HEK293 (cell line): ENCODE data around the gene MZT2B.
"Not testable (repeated sequence)": the region's sequence is repeated elsewhere in the genome, so short reads cannot be mapped to it uniquely, and the experiment has no call there.

Experiments used
- CTCF ChIA-PET: fragments of 350-600 bp; formaldehyde crosslinking; extraction: SDS; loops from one replicate; lab custom pipeline; 2021; ENCODE audit warnings: antibody characterized with exemption; lab: Yijun Ruan, JAX
- POLR2A ChIA-PET: fragments of 300-600 bp; formaldehyde crosslinking; extraction: SDS; loops from one replicate; lab custom pipeline; 2020; ENCODE audit warnings: antibody characterized with exemption, inconsistent platforms; lab: Yijun Ruan, JAX
- H3K27ac ChIP-seq: fragments of 200-500 bp; sonication (Bioruptor generic); 2 replicates; pipeline ENCODE4 v1.5.1; 2014; ENCODE audit warnings: low read depth, low read length, control low read depth, inconsistent platforms; ENCODE audit errors: extremely low read depth
- H3K36me3 ChIP-seq, 2 experiments: fragments of 200-500 bp in 1 of 2; sonication (Bioruptor generic) in 1 of 2; 1 replicate in 1 of 2; 2 replicates in 1 of 2; pipeline ENCODE4 v1.5.1; 2014 to 2017; ENCODE audit warnings: inconsistent platforms in 2 of 2, low read length in 2 of 2; ENCODE audit not compliant: control insufficient read depth in 2 of 2, insufficient read depth in 1 of 2
- H3K4me1 ChIP-seq: fragments of 200-500 bp; sonication (Bioruptor generic); 2 replicates; pipeline ENCODE4 v1.5.1; 2014; ENCODE audit warnings: mild to moderate bottlenecking, low read length, inconsistent platforms; ENCODE audit not compliant: control insufficient read depth, insufficient read depth
- H3K4me3 ChIP-seq: 2 replicates; pipeline ENCODE4 v1.5.1; 2011; ENCODE audit warnings: low read depth, mild to moderate bottlenecking, control low read depth, low read length, moderate library complexity
- H3K9me3 ChIP-seq: fragments of 200-500 bp; sonication (Bioruptor generic); 2 replicates; pipeline ENCODE4 v1.5.1; 2014; ENCODE audit warnings: low read depth, low read length, inconsistent platforms; ENCODE audit not compliant: control insufficient read depth, insufficient read depth
- CTCF ChIP-seq: fragments of 450-650 bp; formaldehyde crosslinking; IDR thresholded peaks from 2 replicates; pipeline ENCODE4 v1.5.1; 2016; ENCODE audit warnings: missing biosample characterization, missing genetic modification characterization
- GLI2 ChIP-seq: fragments of 450-650 bp; formaldehyde crosslinking; IDR thresholded peaks from 2 replicates; pipeline ENCODE4; 2017; ENCODE audit warnings: missing biosample characterization, missing genetic modification characterization, low read depth, borderline replicate concordance
- OSR2 ChIP-seq: fragments of 450-650 bp; formaldehyde crosslinking; IDR thresholded peaks from 2 replicates; pipeline ENCODE4 v1.5.1; 2016; ENCODE audit warnings: missing biosample characterization, missing genetic modification characterization
- PRDM1 ChIP-seq: fragments of 450-650 bp; formaldehyde crosslinking; IDR thresholded peaks from 2 replicates; pipeline ENCODE4; 2016; ENCODE audit warnings: missing biosample characterization, missing genetic modification characterization
- SCRT2 ChIP-seq: fragments of 450-650 bp; formaldehyde crosslinking; IDR thresholded peaks from 2 replicates; pipeline ENCODE4 v1.5.1; 2016; ENCODE audit warnings: missing biosample characterization, missing genetic modification characterization
- SP7 ChIP-seq: fragments of 450-650 bp; formaldehyde crosslinking; IDR thresholded peaks from 2 replicates; pipeline ENCODE4 v1.5.1; 2016; ENCODE audit warnings: missing biosample characterization, missing genetic modification characterization
- ZBTB1 ChIP-seq: fragments of 450-650 bp; formaldehyde crosslinking; IDR thresholded peaks from 2 replicates; pipeline ENCODE4 v1.5.1; 2016; ENCODE audit warnings: missing biosample characterization, missing genetic modification characterization
- ZIC2 ChIP-seq: fragments of 450-650 bp; formaldehyde crosslinking; IDR thresholded peaks from 2 replicates; pipeline ENCODE4 v1.5.1; 2016; ENCODE audit warnings: missing biosample characterization, missing genetic modification characterization
- ZNF174 ChIP-seq: fragments of 450-650 bp; formaldehyde crosslinking; IDR thresholded peaks from 2 replicates; pipeline ENCODE4 v1.5.0; 2017; ENCODE audit warnings: missing biosample characterization, mild to moderate bottlenecking, missing genetic modification characterization
- ZNF211 ChIP-seq: fragments of 450-650 bp; formaldehyde crosslinking; IDR thresholded peaks from 2 replicates; pipeline ENCODE4 v1.5.1; 2016; ENCODE audit warnings: low read depth, missing biosample characterization, missing genetic modification characterization
- ZNF521 ChIP-seq: fragments of 450-650 bp; formaldehyde crosslinking; IDR thresholded peaks from 2 replicates; pipeline ENCODE4 v1.5.1; 2017; ENCODE audit warnings: missing biosample characterization, mild to moderate bottlenecking, missing genetic modification characterization
- ZNF549 ChIP-seq: fragments of 450-650 bp; IDR thresholded peaks from 2 replicates; pipeline ENCODE4 v1.5.1; 2018; ENCODE audit warnings: missing biosample characterization, missing genetic modification characterization, mild to moderate bottlenecking, inconsistent platforms, moderate library complexity
- ZNF600 ChIP-seq: fragments of 450-650 bp; formaldehyde crosslinking; IDR thresholded peaks from 2 replicates; pipeline ENCODE4 v1.5.1; 2016; ENCODE audit warnings: missing biosample characterization, missing genetic modification characterization
- ZNF623 ChIP-seq: fragments of 450-650 bp; formaldehyde crosslinking; IDR thresholded peaks from 2 replicates; pipeline ENCODE4 v1.5.1; 2016; ENCODE audit warnings: missing biosample characterization, missing genetic modification characterization
- ZNF629 ChIP-seq: fragments of 450-650 bp; formaldehyde crosslinking; IDR thresholded peaks from 2 replicates; pipeline ENCODE4 v1.5.1; 2017; ENCODE audit warnings: missing biosample characterization, missing genetic modification characterization
- ZNF654 ChIP-seq: fragments of 450-650 bp; formaldehyde crosslinking; IDR thresholded peaks from 2 replicates; pipeline ENCODE4 v1.5.1; 2016; ENCODE audit warnings: low read depth, missing biosample characterization, missing genetic modification characterization
- ZNF768 ChIP-seq: fragments of 450-650 bp; formaldehyde crosslinking; IDR thresholded peaks from 2 replicates; pipeline ENCODE4 v1.5.1; 2018; ENCODE audit warnings: missing biosample characterization, mild to moderate bottlenecking, missing genetic modification characterization
- TF ChIP-seq, protein P1 (sequence below): fragments of 450-650 bp; formaldehyde crosslinking; IDR thresholded peaks from 2 replicates; pipeline ENCODE4 v1.5.1; 2016; ENCODE audit warnings: missing biosample characterization, missing genetic modification characterization

The MZT2B gene

DNA sequence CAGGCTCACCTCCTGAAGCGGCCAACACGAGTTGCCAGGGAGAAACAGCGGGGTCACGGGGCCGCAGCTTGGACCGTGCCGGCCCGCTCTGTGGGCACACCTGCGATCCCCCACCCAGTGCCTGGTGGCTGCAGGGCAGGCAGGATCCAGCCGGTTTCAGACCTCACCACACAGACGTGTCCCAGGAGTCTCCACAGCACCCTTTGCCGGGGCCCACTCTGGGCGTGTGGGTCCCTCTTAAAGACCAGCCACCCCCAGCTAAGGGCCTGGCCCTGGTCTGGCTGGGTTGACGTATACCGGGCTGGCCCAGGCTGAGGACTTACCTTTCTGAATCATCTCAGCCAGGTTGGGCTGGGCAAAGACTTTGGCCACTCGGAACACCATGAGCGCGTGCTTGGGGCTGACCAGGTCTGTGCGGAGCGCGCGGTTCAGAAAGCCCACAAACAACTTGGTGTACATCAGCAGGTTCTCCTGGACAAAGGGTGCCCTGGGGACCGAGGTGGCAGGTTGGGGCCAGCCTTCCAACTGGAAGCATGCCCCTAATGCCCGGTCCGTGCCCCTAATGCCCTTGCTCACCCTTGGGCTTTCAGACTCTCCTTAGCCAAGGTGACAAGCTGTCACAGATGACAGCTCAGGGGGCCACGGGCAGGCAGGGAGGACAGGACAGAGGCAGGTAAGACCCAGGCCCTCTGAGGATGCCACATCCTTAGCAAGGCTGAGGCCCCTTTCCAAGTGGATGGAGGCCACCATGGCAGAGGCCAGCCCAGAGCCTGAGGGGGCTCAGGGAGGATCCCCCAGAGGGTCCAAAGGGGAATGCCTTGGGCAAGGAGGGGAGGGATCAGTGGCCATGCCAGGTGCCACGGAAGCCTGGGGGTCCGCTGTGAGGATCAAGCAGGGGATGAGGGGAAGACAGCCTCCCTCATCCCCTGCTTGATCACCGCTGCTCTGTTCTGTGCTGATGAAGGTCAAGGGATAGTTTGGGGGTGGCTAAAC lies 27.0 kb upstream of the MZT2B start:
- Histone ChIP-seq H3K36me3 (peaks cover 4 to 79% of the 10 kb centered on the region in 2 experiments; a peak in 2 of 3 replicates), H3K4me3 (no peak overlapping the region), H3K4me1 (no peaks in the 10 kb centered on the region), H3K9me3 (no peaks in the 10 kb centered on the region), H3K27ac (no peak overlapping the region)
- POLR2A ChIA-PET = interaction anchor here (0.6 kb wide), 1 partner anchor 30 kb away, joined by 5 read pairs; no protein-coding TSS in a partner anchor
- TF ChIP-seq ZNF600 (tag by site-specific recombination) (no peak), ZIC2 (tag by site-specific recombination) (no peak), OSR2 (tag by site-specific recombination) (no peak), ZNF549 (tag by site-specific recombination) (no peak), PRDM1 (no peak), SCRT2 (no peak), GLI2 (no peak)
- CTCF ChIA-PET = interaction anchor here (0.6 to 1.1 kb wide), 8 partner anchors 8 to 687 kb away, joined by 3 to 5 read pairs (median 4); no protein-coding TSS in a partner anchor

- H3K4me3 ChIP-seq, H3K9me3 ChIP-seq, H3K27ac ChIP-seq, POLR2A ChIA-PET, H3K4me1 ChIP-seq: not testable (repeated sequence)
- peaks cover 4 to 82% of the 10 kb centered on the region in 2 experiments; a peak in 2 of 3 replicates for H3K36me3 ChIP-seq
- TF ChIP-seq ZNF654 (tag by site-specific recombination) (0 out of 2 replicates have a peak, but pooled peaks have one; percentile 8), CTCF (tag by site-specific recombination) (peak; percentile 48)
- CTCF ChIA-PET = interaction anchor here (0.6 to 1.1 kb wide), 7 partner anchors 9 to 220 kb away, joined by 3 to 5 read pairs (median 3); no protein-coding TSS in a partner anchor
Observed at GRCh38 chr2:130155956-130156623, 26.0 kb upstream of the MZT2B start.

- TF ChIP-seq ZNF768 (tag by site-specific recombination) (peak; percentile 77; the same call in 1 of the 2 replicates), ZBTB1 (no peak), ZNF629 (tag by site-specific recombination) (no peak), ZNF211 (tag by site-specific recombination) (no peak), ZNF174 (no peak), ZNF521 (no peak), SP7 (no peak), ZNF623 (tag by site-specific recombination) (no peak)
- TF ChIP-seq, protein P1, sequence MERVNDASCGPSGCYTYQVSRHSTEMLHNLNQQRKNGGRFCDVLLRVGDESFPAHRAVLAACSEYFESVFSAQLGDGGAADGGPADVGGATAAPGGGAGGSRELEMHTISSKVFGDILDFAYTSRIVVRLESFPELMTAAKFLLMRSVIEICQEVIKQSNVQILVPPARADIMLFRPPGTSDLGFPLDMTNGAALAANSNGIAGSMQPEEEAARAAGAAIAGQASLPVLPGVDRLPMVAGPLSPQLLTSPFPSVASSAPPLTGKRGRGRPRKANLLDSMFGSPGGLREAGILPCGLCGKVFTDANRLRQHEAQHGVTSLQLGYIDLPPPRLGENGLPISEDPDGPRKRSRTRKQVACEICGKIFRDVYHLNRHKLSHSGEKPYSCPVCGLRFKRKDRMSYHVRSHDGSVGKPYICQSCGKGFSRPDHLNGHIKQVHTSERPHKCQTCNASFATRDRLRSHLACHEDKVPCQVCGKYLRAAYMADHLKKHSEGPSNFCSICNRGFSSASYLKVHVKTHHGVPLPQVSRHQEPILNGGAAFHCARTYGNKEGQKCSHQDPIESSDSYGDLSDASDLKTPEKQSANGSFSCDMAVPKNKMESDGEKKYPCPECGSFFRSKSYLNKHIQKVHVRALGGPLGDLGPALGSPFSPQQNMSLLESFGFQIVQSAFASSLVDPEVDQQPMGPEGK = no peak
- no peaks in the 10 kb centered on the region for H3K4me1 ChIP-seq
- POLR2A ChIA-PET = no interaction called here
- no peak overlapping the region for H3K4me3 ChIP-seq
- CTCF ChIA-PET = interaction anchor here (1.1 kb wide), 1 partner anchor 220 kb away, joined by 4 read pairs; no protein-coding TSS in a partner anchor
- H3K36me3 ChIP-seq = peaks cover 4 to 85% of the 10 kb centered on the region in 2 experiments; a peak in 2 of 3 replicates
- H3K27ac ChIP-seq = no peak overlapping the region
- no peaks in the 10 kb centered on the region for H3K9me3 ChIP-seq
Observed at GRCh38 chr2:130156624-130157004, 25.4 kb upstream of the MZT2B start.
